CD4-positive, alpha-beta T cell (primary cell): ENCODE results near the gene ING4. TPM values are rescaled to one million over a fixed set of nuclear protein-coding genes. Genes with fewer than 3 reads are reported as not detected.

Source experiments
- ATAC-seq: fragments of 200-7000 bp; cut with Tn5 transposase; one replicate; pipeline ENCODE4 v1.10.0; 2022; ENCODE audit warnings: mild to moderate bottlenecking; ENCODE audit not compliant: poor library complexity
- CTCF ChIA-PET: fragments of 350-600 bp; sonication (Branson Sonifier 250); formaldehyde crosslinking; loops from one replicate; lab custom pipeline; 2021; ENCODE audit warnings: antibody characterized with exemption, inconsistent platforms; lab: Charles Lee
- POLR2A ChIA-PET: fragments of 350-600 bp; sonication (Branson Sonifier 250); formaldehyde crosslinking; loops from one replicate; lab custom pipeline; 2021; ENCODE audit warnings: antibody characterized with exemption, inconsistent platforms; lab: Charles Lee
- DNase-seq, 14 experiments: peaks; one replicate each; pipeline ENCODE4 v3.0.0-alpha.2; 2013 to 2020; ENCODE audit warnings: mixed read lengths in 2 of 14
- H3K27ac ChIP-seq, 2 donors: one replicate each; pipeline versions ENCODE4 v1.5.1 to v1.7.0; 2013; ENCODE audit warnings: low read length in 2 of 2, low read depth in 1 of 2, mild to moderate bottlenecking in 1 of 2
- H3K27me3 ChIP-seq, 2 experiments: 1 replicate in 1 of 2; 2 replicates in 1 of 2; pipeline versions ENCODE4 v1.6.1 to v1.7.0; 2013; ENCODE audit warnings: low read length in 2 of 2, control low read depth in 1 of 2, mild to moderate bottlenecking in 1 of 2, moderate library complexity in 1 of 2; ENCODE audit not compliant: insufficient read depth in 2 of 2, control insufficient read depth in 1 of 2
- H3K36me3 ChIP-seq: one replicate; pipeline ENCODE4 v1.6.1; 2013; ENCODE audit warnings: low read length, control low read depth; ENCODE audit not compliant: insufficient read depth
- H3K4me1 ChIP-seq: one replicate; pipeline ENCODE4 v1.6.1; 2013; ENCODE audit warnings: low read length, control low read depth; ENCODE audit not compliant: insufficient read depth
- H3K4me3 ChIP-seq: one replicate; pipeline ENCODE4 v1.5.1; 2013; ENCODE audit warnings: mild to moderate bottlenecking, low read length, moderate library complexity
- H3K9me3 ChIP-seq, 2 experiments: 1 replicate in 1 of 2; 2 replicates in 1 of 2; pipeline versions ENCODE4 v1.6.1 to v1.7.0; 2013; ENCODE audit warnings: low read length in 2 of 2, mild to moderate bottlenecking in 2 of 2, control low read depth in 1 of 2, moderate library complexity in 1 of 2; ENCODE audit not compliant: control insufficient read depth in 1 of 2, insufficient read depth in 1 of 2
- H3K27ac Mint-ChIP-seq: one replicate; pipeline ENCODE4 v1.8.0; 2020; ENCODE audit warnings: mixed read lengths
- H3K27me3 Mint-ChIP-seq: one replicate; pipeline ENCODE4 v1.8.0; 2021; ENCODE audit warnings: mixed read lengths
- H3K36me3 Mint-ChIP-seq: one replicate; pipeline ENCODE4 v1.8.0; 2021; ENCODE audit warnings: low read depth, mixed read lengths
- H3K4me1 Mint-ChIP-seq: one replicate; pipeline ENCODE4 v1.8.0; 2021; ENCODE audit warnings: low read depth, mixed read lengths
- H3K4me3 Mint-ChIP-seq: one replicate; pipeline ENCODE4 v1.8.0; 2020; ENCODE audit warnings: mild to moderate bottlenecking, mixed read lengths
- H3K9me3 Mint-ChIP-seq: one replicate; pipeline ENCODE4 v1.8.0; 2020; ENCODE audit warnings: mixed read lengths
- CTCF ChIP-seq: fragments of 200-600 bp; IDR thresholded peaks from one replicate; pipeline ENCODE4 v1.8.0; 2022; ENCODE audit warnings: antibody characterized with exemption, mild to moderate bottlenecking
- intact Hi-C, 2 experiments: fragments of 100-400 bp; cut with DNase I in 1 of 2; cut with micrococcal nuclease in 1 of 2; formaldehyde crosslinking; loops; one replicate each; pipeline versions ENCODE4 v1.15.1 to v1.9.0; 2023 to 2025; cut with DNase I, micrococcal nuclease
- total RNA-seq, 174 experiments: library from RNA in 2 of 174; stranded (reverse) in 2 of 174; gene quantifications; one replicate each; pipeline ENCODE4 v1.2.3 and lab custom pipeline; 2021 to 2026

The ING4 gene
- total RNA-seq, 2 experiments from 2014 or later = 13.8 to 17.4 TPM

DNA sequence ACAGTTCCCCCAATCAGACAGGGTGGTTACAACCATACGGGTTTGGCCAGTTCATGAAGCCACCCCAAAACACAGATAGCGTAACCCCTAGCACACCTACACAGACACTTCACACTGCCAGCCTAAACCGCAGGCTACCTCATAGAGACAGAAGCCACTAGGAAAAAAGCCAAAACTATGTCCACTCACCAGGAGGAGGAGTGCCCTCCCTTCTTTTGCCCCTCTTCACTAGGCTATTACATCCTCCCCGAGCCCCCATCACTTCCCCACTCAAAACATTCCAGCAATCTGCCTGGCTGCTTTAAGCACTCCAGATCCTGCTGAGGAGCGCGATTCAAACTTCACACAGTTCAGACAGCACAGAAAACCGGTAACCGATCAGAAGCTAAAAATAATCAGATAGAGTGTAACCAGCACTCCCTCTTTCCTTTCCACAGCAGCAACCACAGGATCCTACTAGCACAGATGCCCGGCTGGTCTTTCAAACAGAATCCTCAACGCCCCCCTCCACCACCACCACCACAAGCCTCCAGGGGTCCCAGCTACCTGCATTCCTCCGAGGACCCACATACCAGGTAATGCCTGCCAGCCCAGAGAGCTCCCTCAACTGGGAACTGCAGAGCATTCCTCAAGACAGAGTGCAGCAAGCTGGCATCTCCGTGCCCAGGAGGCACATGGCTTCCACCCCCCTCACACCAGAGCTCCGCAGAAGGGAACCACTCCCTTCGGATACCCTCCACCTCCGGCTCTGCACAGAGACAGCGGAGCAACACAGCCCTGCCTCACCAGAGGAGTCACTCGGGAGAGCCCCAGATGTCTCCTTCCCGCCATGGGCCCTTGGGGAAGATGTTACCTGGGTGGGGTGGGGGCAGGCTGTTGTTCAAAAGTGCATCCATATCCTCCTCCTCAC is 57.2 kb downstream of the ING4 start:
- H3K36me3 Mint-ChIP-seq = peaks cover 45% of the 10 kb centered on the region
- POLR2A ChIA-PET = interaction anchor here (0.7 to 2.1 kb wide), 12 partner anchors 15 to 338 kb away, joined by 3 to 11 read pairs (median 4); partner anchors contain the start of genes C12orf57, CD4, COPS7A and GAPDH
- no peaks in the 10 kb centered on the region for H3K27me3 ChIP-seq
- DNase-seq (peak in 11 of 14 experiments; percentile 18 to 79 (median 52)), ATAC-seq (peak; percentile 33)
- H3K9me3 Mint-ChIP-seq = no peaks in the 10 kb centered on the region
- no peak overlapping the region for H3K4me3 Mint-ChIP-seq
- intact Hi-C loops = loop anchor here in 1 of 2 experiments (5.0 kb wide), 2 partner anchors 38 to 187 kb away; partner anchors contain the start of gene NOP2
- no peak for TF ChIP-seq CTCF
- H3K27me3 Mint-ChIP-seq = no peaks in the 10 kb centered on the region
- H3K27ac ChIP-seq = peak overlapping the region; percentile 79 to 94
- peak overlapping the region; percentile 66 for H3K4me3 ChIP-seq
- no peaks in the 10 kb centered on the region for H3K9me3 ChIP-seq
- peaks cover 26% of the 10 kb centered on the region for H3K36me3 ChIP-seq
- H3K27ac Mint-ChIP-seq = peak overlapping the region; percentile 88
- H3K4me1 ChIP-seq = peaks cover 61% of the 10 kb centered on the region
- CTCF ChIA-PET = interaction anchor here (0.8 to 1.6 kb wide), 6 partner anchors 9 to 267 kb away, joined by 3 to 5 read pairs (median 3); partner anchors contain the start of genes ING4, SPSB2, VAMP1 and ZNF384
- peaks cover 52% of the 10 kb centered on the region for H3K4me1 Mint-ChIP-seq

DNA sequence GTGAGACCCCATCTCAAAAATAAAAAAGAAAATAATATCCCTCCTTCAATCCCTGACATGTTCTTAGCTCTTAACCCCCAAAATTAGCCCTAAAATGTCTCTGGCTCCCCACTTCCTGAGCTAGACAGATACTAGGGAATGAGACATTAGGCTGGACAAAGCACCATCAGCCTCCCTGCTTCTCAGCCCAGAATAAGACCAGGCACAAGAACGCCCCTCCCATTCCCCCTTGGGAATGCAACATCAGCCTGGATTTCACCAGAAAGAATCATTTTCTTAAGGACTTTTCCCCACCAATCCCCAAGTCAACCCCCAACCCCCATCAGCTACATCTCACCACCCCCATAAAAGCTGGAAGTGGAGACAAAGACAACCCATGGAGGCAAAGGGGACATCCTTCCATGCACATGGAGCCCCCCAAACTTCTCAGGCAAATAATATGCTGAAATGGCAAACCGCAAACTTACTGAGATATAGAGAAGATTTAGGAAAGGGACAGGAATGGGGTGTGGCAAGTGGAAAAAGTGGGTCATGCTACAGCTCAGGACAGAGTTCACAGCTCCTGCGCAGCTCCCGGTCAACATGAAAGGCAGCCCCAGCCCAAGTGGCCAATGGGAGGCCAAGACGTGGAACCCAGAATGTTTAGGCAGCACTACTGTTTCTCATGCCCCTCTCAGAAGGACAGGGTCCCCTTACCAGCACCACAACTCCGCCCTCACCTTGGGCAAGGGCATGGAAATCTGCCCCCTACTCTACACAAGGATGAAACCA is 58.5 kb downstream of the ING4 start:
- Histone ChIP-seq H3K27ac (peak overlapping the region; percentile 64 to 79), H3K4me3 (peak overlapping the region; percentile 66), H3K9me3 (no peaks in the 10 kb centered on the region), H3K27me3 (no peaks in the 10 kb centered on the region), H3K36me3 (peaks cover 39% of the 10 kb centered on the region), H3K4me1 (peaks cover 60% of the 10 kb centered on the region)
- no peak for ATAC-seq
- Mint-ChIP-seq H3K4me3 (no peak overlapping the region), H3K4me1 (peaks cover 55% of the 10 kb centered on the region), H3K36me3 (peaks cover 57% of the 10 kb centered on the region), H3K9me3 (no peaks in the 10 kb centered on the region), H3K27ac (peak overlapping the region; percentile 88), H3K27me3 (no peaks in the 10 kb centered on the region)
- TF ChIP-seq CTCF = no peak
- no peak for DNase-seq
- ChIA-PET POLR2A (interaction anchor here (1.0 to 3.4 kb wide), 7 partner anchors 10 to 120 kb away, joined by 3 to 21 read pairs (median 10); partner anchors contain the start of genes COPS7A, NOP2 and ZNF384), CTCF (interaction anchor here (1.3 to 1.6 kb wide), 4 partner anchors 11 to 134 kb away, joined by 3 to 4 read pairs (median 4); partner anchors contain the start of gene VAMP1)
- intact Hi-C loops = loop anchor here in 1 of 2 experiments (5.0 kb wide), 2 partner anchors 37 to 188 kb away; partner anchors contain the start of gene NOP2
